DOHH2 (cell line): ENCODE data around the gene BRD3OS.

ENCODE experiments used
- H3F3A ChIP-seq: fragments of 200-600 bp; sonication (generic), shearing (Covaris generic); 2 replicates; pipeline ENCODE4 v1.6.0; 2016; ENCODE audit warnings: antibody characterized with exemption, mild to moderate bottlenecking; ENCODE audit not compliant: control insufficient read depth, insufficient read depth
- H3K27ac ChIP-seq: fragments of 200-600 bp; sonication (generic); 2 replicates; pipeline ENCODE4 v1.5.1; 2014; ENCODE audit warnings: low read depth, mild to moderate bottlenecking, low read length, moderate library complexity
- H3K27me3 ChIP-seq: fragments of 200-600 bp; sonication (generic); 2 replicates; pipeline ENCODE4 v1.6.1; 2014; ENCODE audit warnings: mild to moderate bottlenecking, low read length, mixed read lengths; ENCODE audit not compliant: control insufficient read depth
- H3K36me3 ChIP-seq: fragments of 200-600 bp; sonication (generic); 2 replicates; pipeline ENCODE4 v1.6.1; 2014; ENCODE audit warnings: mild to moderate bottlenecking, low read length, moderate library complexity, mixed read lengths; ENCODE audit not compliant: control insufficient read depth
- H3K4me1 ChIP-seq: fragments of 200-600 bp; sonication (generic); 2 replicates; pipeline ENCODE4 v1.6.1; 2014; ENCODE audit warnings: mild to moderate bottlenecking, low read length, mixed read lengths; ENCODE audit not compliant: control insufficient read depth
- H3K4me2 ChIP-seq: fragments of 200-600 bp; sonication (generic); 2 replicates; pipeline ENCODE4 v1.6.0; 2014; ENCODE audit warnings: mild to moderate bottlenecking, low read length, moderate library complexity
- H3K4me3 ChIP-seq: fragments of 200-600 bp; sonication (generic); 2 replicates; pipeline ENCODE4 v1.5.1; 2014; ENCODE audit warnings: mild to moderate bottlenecking, low read length, mixed read lengths
- H3K79me2 ChIP-seq: fragments of 200-600 bp; sonication (generic); 2 replicates; pipeline ENCODE4 v1.6.1; 2014; ENCODE audit warnings: mild to moderate bottlenecking, low read length, mixed read lengths; ENCODE audit not compliant: control insufficient read depth
- H3K9me2 ChIP-seq: fragments of 200-600 bp; sonication (generic); replicated peaks from 2 replicates; pipeline ENCODE4 v1.6.1; 2014; ENCODE audit warnings: mild to moderate bottlenecking, low read length, mixed read lengths; ENCODE audit not compliant: control insufficient read depth
- H3K9me3 ChIP-seq: fragments of 200-600 bp; sonication (generic); 2 replicates; pipeline ENCODE4 v1.6.1; 2014; ENCODE audit warnings: antibody characterized with exemption, low read length, mixed read lengths; ENCODE audit not compliant: control insufficient read depth, insufficient read depth
- H4K20me1 ChIP-seq: fragments of 200-600 bp; sonication (generic); 2 replicates; pipeline ENCODE4 v1.6.0; 2014; ENCODE audit warnings: low read depth, mild to moderate bottlenecking, antibody characterized with exemption, low read length, moderate library complexity; ENCODE audit not compliant: control insufficient read depth, insufficient read depth
- CTCF ChIP-seq: fragments of 200-600 bp; sonication (generic); IDR thresholded peaks from one replicate; pipeline ENCODE4 v1.5.1; 2014; ENCODE audit warnings: antibody characterized with exemption, mild to moderate bottlenecking, low read depth, low read length; ENCODE audit not compliant: poor library complexity, severe bottlenecking
- EZH2phosphoT487 ChIP-seq: fragments of 200-600 bp; sonication (generic); IDR thresholded peaks from 2 replicates; pipeline ENCODE4 v1.6.1; 2017; ENCODE audit warnings: borderline replicate concordance, mild to moderate bottlenecking, antibody characterized with exemption, low read length, moderate library complexity, mixed read lengths

BRD3OS gene

GRCh38 chr9:134028575-134029247, 3.4 kb downstream of the BRD3OS start:
- Histone ChIP-seq H3K4me3 (no peak overlapping the region), H4K20me1 (0 out of 2 replicates have a peak, but pooled peaks cover 5% of the 10 kb centered on the region), H3K36me3 (peaks cover 61% of the 10 kb centered on the region), H3K79me2 (peaks cover 11% of the 10 kb centered on the region), H3F3A (peaks cover 10% of the 10 kb centered on the region; the same call in 1 of the 2 replicates), H3K9me2 (no peaks in the 10 kb centered on the region), H3K4me2 (no peak overlapping the region), H3K27me3 (no peaks in the 10 kb centered on the region), H3K27ac (no peak overlapping the region), H3K9me3 (no peaks in the 10 kb centered on the region), H3K4me1 (peaks cover 25% of the 10 kb centered on the region)
- no peak for TF ChIP-seq CTCF
- no peak for TF ChIP-seq EZH2phosphoT487

- no peaks in the 10 kb centered on the region for H3K27me3 ChIP-seq
- H3K79me2 ChIP-seq = peaks cover 11% of the 10 kb centered on the region
- TF ChIP-seq CTCF = no peak
- no peak for TF ChIP-seq EZH2phosphoT487
- peaks cover 70% of the 10 kb centered on the region for H3K36me3 ChIP-seq
- no peaks in the 10 kb centered on the region for H3K9me2 ChIP-seq
- no peak overlapping the region for H3K4me3 ChIP-seq
- peaks cover 7% of the 10 kb centered on the region; the same call in 1 of the 2 replicates for H3F3A ChIP-seq
- H4K20me1 ChIP-seq = 0 out of 2 replicates have a peak, but pooled peaks cover 5% of the 10 kb centered on the region
- no peaks in the 10 kb centered on the region for H3K9me3 ChIP-seq
- H3K27ac ChIP-seq = no peak overlapping the region
- no peak overlapping the region for H3K4me2 ChIP-seq
- peaks cover 21% of the 10 kb centered on the region for H3K4me1 ChIP-seq
Observed at GRCh38 chr9:134029248-134030226, 4.3 kb downstream of the BRD3OS start.

- TF ChIP-seq EZH2phosphoT487 (no peak), CTCF (no peak)
- Histone ChIP-seq H3K9me3 (no peaks in the 10 kb centered on the region), H3K4me1 (peaks cover 16% of the 10 kb centered on the region), H3K4me2 (no peak overlapping the region), H3K4me3 (no peak overlapping the region), H3F3A (peaks cover 4% of the 10 kb centered on the region; the same call in 1 of the 2 replicates), H4K20me1 (0 out of 2 replicates have a peak, but pooled peaks cover 5% of the 10 kb centered on the region), H3K27me3 (no peaks in the 10 kb centered on the region), H3K36me3 (peaks cover 84% of the 10 kb centered on the region), H3K79me2 (peaks cover 9% of the 10 kb centered on the region), H3K27ac (no peak overlapping the region), H3K9me2 (no peaks in the 10 kb centered on the region)
Observed at GRCh38 chr9:134030821-134031470, 5.7 kb downstream of the BRD3OS start.
